LNCaP clone FGC (cell line): Measurements from ENCODE around the gene PLEKHM1.

ENCODE experiments used
- DNase-seq: peaks from one replicate; pipeline ENCODE4 v3.0.0-alpha.2; 2011; ENCODE audit warnings: low read depth
- H3K4me3 ChIP-seq: 2 replicates; pipeline ENCODE4 v1.5.1; 2011; ENCODE audit warnings: mild to moderate bottlenecking, low read depth, low read length, control low read depth
- CTCF ChIP-seq: IDR thresholded peaks from 2 replicates; pipeline ENCODE4 v1.5.1; 2012; ENCODE audit warnings: mild to moderate bottlenecking; ENCODE audit not compliant: control insufficient read depth, insufficient read depth; ENCODE audit errors: extremely low read depth

PLEKHM1 gene

GRCh38 chr17:45408611-45409421 lies 81.7 kb downstream of the PLEKHM1 start:
- TF ChIP-seq CTCF, result no peak
- H3K4me3 ChIP-seq, result no peak overlapping the region
- DNase-seq, result no peak

- TF ChIP-seq CTCF, result no peak
- H3K4me3 ChIP-seq, result no peak overlapping the region
- no peak for DNase-seq
Observed at GRCh38 chr17:45406107-45406506, 84.4 kb downstream of the PLEKHM1 start.

- no peak for TF ChIP-seq CTCF
- DNase-seq, result no peak
- no peak overlapping the region for H3K4me3 ChIP-seq
Observed at GRCh38 chr17:45405250-45406086, 85.1 kb downstream of the PLEKHM1 start.

- no peak for DNase-seq
- TF ChIP-seq CTCF, result no peak
- H3K4me3 ChIP-seq, result no peak overlapping the region
Observed at GRCh38 chr17:45404870-45405249, 85.7 kb downstream of the PLEKHM1 start.

- no peak for TF ChIP-seq CTCF
- H3K4me3 ChIP-seq, result no peak overlapping the region
- no peak for DNase-seq
Observed at GRCh38 chr17:45403906-45404490, 86.5 kb downstream of the PLEKHM1 start.

- DNase-seq, result no peak
- TF ChIP-seq CTCF, result no peak
- H3K4me3 ChIP-seq, result no peak overlapping the region
Observed at GRCh38 chr17:45402916-45403315, 87.6 kb downstream of the PLEKHM1 start.
